Activated CD8-positive, alpha-beta memory T cell treated with anti-CD3 and anti-CD28 coated beads for 1 hour (primary cell): ENCODE results near the gene NPHP4.
A peak's percentile ranks its signal among the peaks of the same experiment; 100 is the strongest.

ENCODE experiments used
- DNase-seq, 2 donors: peaks; one replicate each; pipeline ENCODE4 v3.0.0-alpha.2; 2020; ENCODE audit warnings: low read depth in 1 of 2; ENCODE audit errors: extremely low read depth in 1 of 2

Gene NPHP4

GRCh38 chr1:5992026-5992813 is at the start of gene NPHP4:
Gene NPHP4 (minus strand): TSS chr1:5992425. CDS start chr1:5986289, 6,136 bp downstream.
- peak; percentile 96 to 99 for DNase-seq

GRCh38 chr1:6041432-6042062 is 49.3 kb upstream of the NPHP4 start:
- no peak for DNase-seq

GRCh38 chr1:6040861-6041415 is 48.7 kb upstream of the NPHP4 start:
- no peak for DNase-seq

GRCh38 chr1:6040444-6040843 is 48.2 kb upstream of the NPHP4 start:
- no peak for DNase-seq

- no peak for DNase-seq
Observed at GRCh38 chr1:6039031-6039430, 46.8 kb upstream of the NPHP4 start.

- DNase-seq: no peak
Observed at GRCh38 chr1:6038603-6039002, 46.4 kb upstream of the NPHP4 start.

- DNase-seq: no peak
Observed at GRCh38 chr1:6037338-6037762, 45.1 kb upstream of the NPHP4 start.

GRCh38 chr1:6035719-6036118 is 43.5 kb upstream of the NPHP4 start:
- no peak for DNase-seq

GRCh38 chr1:6035303-6035702 is 43.1 kb upstream of the NPHP4 start:
- DNase-seq: no peak

GRCh38 chr1:6034750-6035096 is 42.5 kb upstream of the NPHP4 start:
- no peak for DNase-seq

- DNase-seq: no peak
Observed at GRCh38 chr1:6033986-6034749, 41.9 kb upstream of the NPHP4 start.

GRCh38 chr1:6033124-6033523 is 40.9 kb upstream of the NPHP4 start:
- no peak for DNase-seq

GRCh38 chr1:6030547-6031261 is 38.5 kb upstream of the NPHP4 start:
- no peak for DNase-seq

GRCh38 chr1:6030132-6030531 is 37.9 kb upstream of the NPHP4 start:
- no peak for DNase-seq

GRCh38 chr1:6029351-6029750 is 37.1 kb upstream of the NPHP4 start:
- DNase-seq: no peak

GRCh38 chr1:6028042-6028850 is 36.0 kb upstream of the NPHP4 start:
- DNase-seq: peak in 1 of 2 donors; percentile 25

- no peak for DNase-seq
Observed at GRCh38 chr1:6027591-6027990, 35.4 kb upstream of the NPHP4 start.

- peak; percentile 74 to 89 for DNase-seq
Observed at GRCh38 chr1:6026095-6026809, 34.0 kb upstream of the NPHP4 start.
